ENCODE data around the gene RBP3.
A peak's percentile ranks its signal among the peaks of the same experiment; 100 is the strongest.

The RBP3 gene

DNA sequence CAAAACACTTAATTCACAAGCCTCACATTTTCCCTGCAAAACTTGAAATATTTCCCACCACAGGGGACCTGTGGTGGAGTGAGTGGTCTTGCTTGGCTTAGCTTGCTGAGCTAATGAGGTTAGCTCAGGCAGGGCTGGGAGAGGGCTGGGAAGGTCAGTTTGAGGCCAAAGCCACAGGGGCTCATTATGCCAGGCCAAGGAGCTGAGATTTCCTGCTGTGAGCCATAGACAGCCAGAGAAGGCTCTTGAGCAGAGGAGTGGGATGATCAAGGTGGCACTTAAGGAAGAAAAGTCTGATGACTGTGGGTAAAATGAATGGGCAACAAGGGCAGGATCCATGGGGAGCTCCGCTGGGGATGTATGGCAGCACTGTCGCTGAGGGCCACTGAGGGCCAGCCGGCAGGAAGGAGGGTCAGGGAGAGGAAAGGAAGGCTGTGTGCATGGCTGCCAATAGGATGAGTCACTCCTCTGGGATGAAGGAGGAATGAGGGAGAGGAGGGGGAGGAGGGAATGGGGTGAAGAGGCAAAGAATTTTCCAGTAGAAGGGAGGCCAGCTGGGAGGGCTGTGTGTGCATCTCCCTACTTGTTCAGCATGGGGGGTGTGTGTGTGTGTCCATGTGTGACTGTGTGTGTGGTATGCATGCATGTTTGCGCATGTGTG lies 54.6 kb downstream of the RBP3 start:
- Histone ChIP-seq H3K36me3 (ENCODE audit: insufficient read depth, low read length) (no peaks in the 10 kb centered on the region), H3K79me2 (ENCODE audit: control insufficient read depth, insufficient read depth, low read length, unreplicated experiment) (no peaks in the 10 kb centered on the region), H3K4me1 (ENCODE audit: control insufficient read depth, insufficient read depth, low read length, unreplicated experiment) (peaks cover 32% of the 10 kb centered on the region), H2AFZ (ENCODE audit: low read length, unreplicated experiment) (no peak overlapping the region), H3K4me3 (ENCODE audit: low read depth, low read length) (no peak overlapping the region), H3K27ac (ENCODE audit: low read depth, low read length) (peak overlapping the region; percentile 26), H3K27me3 (ENCODE audit: insufficient read depth, low read length) (no peaks in the 10 kb centered on the region)

DNA sequence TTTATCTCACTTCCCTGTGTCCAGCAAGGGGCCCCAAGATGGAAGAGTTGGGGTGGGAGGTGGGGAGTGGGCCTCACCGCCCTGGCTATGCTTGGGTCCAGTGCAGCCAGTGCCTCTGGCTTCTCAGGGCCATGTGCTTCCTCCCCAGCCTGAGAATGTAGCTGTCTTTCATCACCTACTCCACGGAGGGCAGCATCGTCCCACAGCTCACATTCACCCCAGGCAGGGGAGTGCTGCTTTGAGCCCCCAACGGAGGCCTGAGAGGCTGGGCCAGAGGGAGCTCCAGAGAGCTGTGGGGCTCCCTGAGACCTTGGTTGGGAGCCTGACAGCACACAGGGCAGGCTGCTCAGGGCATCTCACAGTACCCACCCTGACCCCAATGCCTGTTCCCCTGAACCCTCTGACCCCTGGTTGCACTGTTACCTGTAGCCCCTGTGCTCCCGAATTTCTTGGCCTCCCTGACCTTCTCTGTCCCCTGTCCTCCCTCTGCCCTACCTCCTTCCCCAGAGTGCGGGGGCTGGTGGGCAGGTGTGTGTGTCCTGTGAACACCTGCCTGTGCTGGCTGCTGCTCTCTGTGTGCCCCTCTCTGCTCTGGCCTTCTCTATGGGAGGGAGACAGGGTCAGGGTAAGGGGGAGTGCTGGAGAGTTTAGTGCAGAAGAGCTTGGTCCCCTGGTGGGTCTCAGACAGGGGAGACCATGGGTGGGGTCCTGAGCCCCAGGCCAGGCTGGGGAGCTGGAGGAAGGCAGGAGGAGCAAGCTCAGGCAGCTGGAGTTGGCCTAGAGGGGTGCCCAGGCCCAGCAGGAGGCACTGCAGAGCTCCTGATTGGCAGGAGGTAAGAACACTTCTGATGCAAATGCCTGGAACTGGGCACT lies 55.5 kb downstream of the RBP3 start:
- no peak overlapping the region for H3K27ac ChIP-seq (ENCODE audit: low read depth, low read length)

DNA sequence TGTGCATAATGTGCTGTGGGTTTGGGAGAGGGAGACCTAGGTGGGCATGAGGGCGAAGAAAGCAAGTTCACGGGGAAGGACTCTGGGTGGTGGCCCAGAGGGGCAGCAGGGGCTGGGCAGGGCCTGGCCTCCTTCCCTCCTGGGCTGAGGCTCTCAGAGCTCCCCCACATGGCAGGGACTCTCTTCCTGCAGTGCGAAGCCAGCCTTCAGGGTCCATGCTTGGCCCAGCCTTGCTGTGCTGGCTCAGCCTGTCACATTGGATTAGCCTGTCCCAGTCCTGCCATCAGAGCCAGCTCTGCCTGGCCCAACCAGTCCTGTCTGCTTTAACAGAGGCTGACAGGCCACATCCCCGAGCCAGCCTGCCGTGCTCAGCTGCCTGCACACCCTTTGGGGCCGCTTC lies 56.3 kb downstream of the RBP3 start:
- no peaks in the 10 kb centered on the region for H3K79me2 ChIP-seq (ENCODE audit: control insufficient read depth, insufficient read depth, low read length, unreplicated experiment)
- H3K4me1 ChIP-seq (ENCODE audit: control insufficient read depth, insufficient read depth, low read length, unreplicated experiment) = peaks cover 32% of the 10 kb centered on the region
- no peaks in the 10 kb centered on the region for H3K27me3 ChIP-seq (ENCODE audit: insufficient read depth, low read length)
- H3K36me3 ChIP-seq (ENCODE audit: insufficient read depth, low read length) = no peaks in the 10 kb centered on the region
- H3K4me3 ChIP-seq (ENCODE audit: low read depth, low read length) = no peak overlapping the region
- no peak overlapping the region for H3K27ac ChIP-seq (ENCODE audit: low read depth, low read length)
- no peak overlapping the region for H2AFZ ChIP-seq (ENCODE audit: low read length, unreplicated experiment)

More for the DNA sequence above, 55.5 kb downstream of the RBP3 start:
- Histone ChIP-seq H3K27me3 (ENCODE audit: insufficient read depth, low read length) (no peaks in the 10 kb centered on the region), H2AFZ (ENCODE audit: low read length, unreplicated experiment) (no peak overlapping the region), H3K4me1 (ENCODE audit: control insufficient read depth, insufficient read depth, low read length, unreplicated experiment) (peaks cover 32% of the 10 kb centered on the region), H3K79me2 (ENCODE audit: control insufficient read depth, insufficient read depth, low read length, unreplicated experiment) (no peaks in the 10 kb centered on the region), H3K36me3 (ENCODE audit: insufficient read depth, low read length) (no peaks in the 10 kb centered on the region), H3K4me3 (ENCODE audit: low read depth, low read length) (no peak overlapping the region)

DNA sequence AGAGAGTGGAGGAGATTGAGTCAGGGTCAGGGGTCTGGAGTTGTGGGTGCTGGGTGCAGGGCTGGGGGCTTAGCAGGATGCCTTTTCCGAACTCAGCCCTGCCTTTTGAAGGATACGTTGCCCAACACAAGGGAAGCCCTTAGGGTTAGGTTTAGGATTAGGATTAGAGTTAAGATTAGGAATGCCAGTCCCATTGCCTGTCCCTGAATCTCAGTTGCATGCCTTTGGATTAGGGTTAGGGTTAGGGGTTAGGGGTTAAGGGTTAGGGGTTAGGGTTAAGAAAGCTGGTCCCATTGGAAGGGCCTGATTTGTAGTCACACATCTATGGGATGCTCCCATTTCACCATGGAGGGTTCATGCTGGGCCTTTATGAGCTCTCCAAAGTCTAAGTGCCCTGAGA lies 56.8 kb downstream of the RBP3 start:
- no peaks in the 10 kb centered on the region for H3K79me2 ChIP-seq (ENCODE audit: control insufficient read depth, insufficient read depth, low read length, unreplicated experiment)
- H3K36me3 ChIP-seq (ENCODE audit: insufficient read depth, low read length) = no peaks in the 10 kb centered on the region
- no peaks in the 10 kb centered on the region for H3K27me3 ChIP-seq (ENCODE audit: insufficient read depth, low read length)
- H3K4me3 ChIP-seq (ENCODE audit: low read depth, low read length) = no peak overlapping the region
- H2AFZ ChIP-seq (ENCODE audit: low read length, unreplicated experiment) = no peak overlapping the region
- no peak overlapping the region for H3K27ac ChIP-seq (ENCODE audit: low read depth, low read length)
- peaks cover 32% of the 10 kb centered on the region for H3K4me1 ChIP-seq (ENCODE audit: control insufficient read depth, insufficient read depth, low read length, unreplicated experiment)

DNA sequence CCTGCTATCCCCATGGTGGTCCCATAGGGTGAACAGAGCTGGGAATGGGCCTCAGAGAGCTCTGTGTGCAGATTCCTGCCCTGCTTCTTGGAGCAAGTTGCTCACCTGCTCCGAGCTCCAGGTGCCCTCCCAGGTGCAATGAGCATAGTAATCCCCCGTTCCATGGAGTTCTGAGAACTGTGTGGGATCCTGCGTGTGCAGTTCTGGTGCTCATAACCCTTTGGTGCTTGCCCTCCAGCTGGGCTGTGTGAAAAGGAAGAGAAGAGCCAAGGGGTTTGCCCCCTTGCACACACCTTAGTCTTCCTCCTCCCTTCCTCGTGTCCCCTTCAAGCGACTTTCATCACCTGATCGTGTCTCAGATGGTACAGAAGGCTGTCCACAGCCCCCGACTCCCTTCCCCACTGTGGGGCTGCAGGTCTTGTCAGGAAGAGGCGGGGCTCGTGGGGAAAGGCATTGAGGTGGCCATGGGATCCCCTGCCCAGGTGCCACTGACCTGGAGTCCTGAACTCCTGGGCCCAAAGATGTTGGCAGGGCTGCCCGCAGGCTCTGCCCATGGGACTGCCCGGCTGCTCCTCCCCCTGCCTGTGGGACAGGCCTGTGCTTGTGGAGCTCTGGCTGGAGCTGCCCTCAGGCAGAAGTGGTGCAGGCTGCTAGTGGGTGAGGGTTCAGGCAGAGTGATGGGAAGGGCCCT lies 57.8 kb downstream of the RBP3 start:
- H3K36me3 ChIP-seq (ENCODE audit: insufficient read depth, low read length) = no peaks in the 10 kb centered on the region
- H3K4me1 ChIP-seq (ENCODE audit: control insufficient read depth, insufficient read depth, low read length, unreplicated experiment) = peaks cover 32% of the 10 kb centered on the region
- no peak overlapping the region for H3K27ac ChIP-seq (ENCODE audit: low read depth, low read length)
- H3K79me2 ChIP-seq (ENCODE audit: control insufficient read depth, insufficient read depth, low read length, unreplicated experiment) = no peaks in the 10 kb centered on the region
- no peak overlapping the region for H3K4me3 ChIP-seq (ENCODE audit: low read depth, low read length)
- H2AFZ ChIP-seq (ENCODE audit: low read length, unreplicated experiment) = no peak overlapping the region
- no peaks in the 10 kb centered on the region for H3K27me3 ChIP-seq (ENCODE audit: insufficient read depth, low read length)

DNA sequence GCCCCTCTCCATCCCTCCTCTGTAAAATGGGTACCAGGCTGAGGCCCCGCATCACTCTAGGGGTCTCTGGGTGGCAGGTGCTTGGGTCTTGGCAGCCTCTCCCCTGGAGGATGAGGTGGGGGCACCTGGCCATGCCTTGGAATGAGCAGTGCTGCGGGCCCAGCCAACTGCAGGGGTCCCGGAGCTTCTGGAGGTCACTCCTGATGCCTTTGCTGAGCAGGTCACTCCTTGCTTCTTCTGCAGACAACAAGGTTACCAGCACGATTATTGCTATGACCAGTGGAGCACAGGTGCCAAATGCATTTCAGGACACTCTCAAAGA lies 58.3 kb downstream of the RBP3 start:
- Histone ChIP-seq H2AFZ (ENCODE audit: low read length, unreplicated experiment) (no peak overlapping the region), H3K36me3 (ENCODE audit: insufficient read depth, low read length) (no peaks in the 10 kb centered on the region), H3K4me1 (ENCODE audit: control insufficient read depth, insufficient read depth, low read length, unreplicated experiment) (peaks cover 32% of the 10 kb centered on the region), H3K4me3 (ENCODE audit: low read depth, low read length) (no peak overlapping the region), H3K27me3 (ENCODE audit: insufficient read depth, low read length) (no peaks in the 10 kb centered on the region), H3K27ac (ENCODE audit: low read depth, low read length) (no peak overlapping the region), H3K79me2 (ENCODE audit: control insufficient read depth, insufficient read depth, low read length, unreplicated experiment) (no peaks in the 10 kb centered on the region)

DNA sequence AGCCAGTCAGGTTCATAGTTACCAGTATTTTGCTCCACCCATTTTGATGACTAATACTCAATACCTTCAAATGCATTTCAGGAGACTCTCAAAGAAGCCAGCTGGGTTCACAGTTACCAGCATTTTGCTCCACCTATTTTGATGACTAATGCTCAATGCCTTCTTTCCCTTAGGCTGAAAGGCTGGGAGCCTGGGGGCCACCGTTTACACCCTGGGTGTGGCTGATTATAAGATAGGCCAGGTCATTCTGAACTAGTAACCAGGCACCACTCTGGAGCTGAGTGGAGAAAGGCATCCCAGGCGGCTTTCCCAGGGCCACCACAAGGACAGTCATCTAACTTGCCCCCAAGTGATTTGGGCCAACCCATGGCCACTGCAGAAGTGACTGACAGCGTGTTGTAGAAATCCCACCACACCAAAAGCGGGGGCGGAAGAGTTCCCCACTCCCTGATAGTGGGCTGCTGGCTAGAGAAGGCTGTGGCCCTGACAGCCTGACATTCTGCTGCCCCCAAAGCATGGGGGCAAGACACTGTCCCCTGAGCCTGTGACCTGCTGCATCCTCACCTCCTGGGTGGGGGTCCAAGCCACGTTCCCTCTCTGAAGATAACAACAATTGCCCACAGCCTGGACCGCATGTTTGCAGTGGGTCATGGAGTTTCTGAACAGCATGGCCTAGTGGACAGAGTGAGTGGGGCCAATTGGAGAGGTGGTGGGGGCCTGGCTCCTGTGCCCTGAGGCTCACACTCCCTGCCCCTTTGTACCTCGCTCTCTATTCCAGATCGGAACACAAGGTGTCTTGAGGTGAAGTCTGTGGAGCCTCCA lies 58.9 kb downstream of the RBP3 start:
- Histone ChIP-seq H3K36me3 (ENCODE audit: insufficient read depth, low read length) (no peaks in the 10 kb centered on the region), H3K27ac (ENCODE audit: low read depth, low read length) (no peak overlapping the region), H3K79me2 (ENCODE audit: control insufficient read depth, insufficient read depth, low read length, unreplicated experiment) (no peaks in the 10 kb centered on the region), H3K27me3 (ENCODE audit: insufficient read depth, low read length) (no peaks in the 10 kb centered on the region), H3K4me1 (ENCODE audit: control insufficient read depth, insufficient read depth, low read length, unreplicated experiment) (peaks cover 31% of the 10 kb centered on the region), H3K4me3 (ENCODE audit: low read depth, low read length) (peak overlapping the region; percentile 10; the same call in 1 of the 2 replicates), H2AFZ (ENCODE audit: low read length, unreplicated experiment) (no peak overlapping the region)

Measured in ACC112 (cell line).